D341Med (cell line): ENCODE measurements around the gene TIAM1.
"Not testable (repeated sequence)": the region's sequence is repeated elsewhere in the genome, so short reads cannot be mapped to it uniquely, and the experiment has no call there.

Experiments
- DNase-seq: peaks from one replicate; pipeline ENCODE4 v3.0.0; 2012; ENCODE audit warnings: low spot score

TIAM1 gene

DNA sequence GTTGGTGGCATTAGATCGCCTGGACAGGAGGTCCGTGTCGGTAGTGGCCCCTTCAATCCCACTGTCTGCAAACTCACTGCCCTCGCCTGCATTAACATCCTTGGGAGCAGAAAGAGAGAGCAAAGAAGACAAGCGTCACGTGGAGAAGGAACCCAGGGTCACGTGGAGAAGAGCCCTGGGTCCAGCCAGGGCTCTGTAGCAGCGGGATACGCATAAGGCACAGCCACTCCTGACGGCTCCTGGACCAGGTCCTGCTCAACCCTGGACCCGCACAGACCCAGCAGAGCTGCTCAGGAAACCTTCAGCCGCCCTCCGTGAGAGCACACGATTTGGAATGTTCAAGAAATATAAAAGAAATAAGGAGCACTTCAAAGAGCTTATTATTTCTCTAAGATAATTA lies 92.0 kb downstream of the TIAM1 start:
- DNase-seq = no peak

- no peak for DNase-seq
These were observed 92.4 kb downstream of the TIAM1 start for GRCh38 chr21:31251686-31252085.

DNA sequence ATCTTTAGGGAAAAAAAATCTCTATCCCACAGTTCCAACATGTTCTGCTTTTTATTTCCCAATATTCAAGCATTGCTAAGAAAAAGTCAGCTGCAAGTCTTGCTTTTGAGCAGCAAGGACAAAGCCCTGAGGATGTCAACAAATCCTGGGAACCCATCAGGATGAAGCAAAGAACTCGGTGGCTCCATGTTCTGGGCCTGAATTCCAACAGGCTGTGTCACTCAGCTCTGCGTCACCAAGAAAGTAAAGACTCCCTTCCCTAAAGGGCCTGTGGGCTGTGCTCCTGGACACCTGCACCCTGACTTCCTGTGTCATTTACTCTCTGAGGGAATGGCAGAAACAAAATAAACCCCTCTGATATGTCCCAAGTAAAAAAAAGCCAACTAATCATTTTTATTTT lies 95.5 kb downstream of the TIAM1 start:
- no peak for DNase-seq

GRCh38 chr21:31243611-31244010 lies 100.5 kb downstream of the TIAM1 start:
- DNase-seq = no peak

DNA sequence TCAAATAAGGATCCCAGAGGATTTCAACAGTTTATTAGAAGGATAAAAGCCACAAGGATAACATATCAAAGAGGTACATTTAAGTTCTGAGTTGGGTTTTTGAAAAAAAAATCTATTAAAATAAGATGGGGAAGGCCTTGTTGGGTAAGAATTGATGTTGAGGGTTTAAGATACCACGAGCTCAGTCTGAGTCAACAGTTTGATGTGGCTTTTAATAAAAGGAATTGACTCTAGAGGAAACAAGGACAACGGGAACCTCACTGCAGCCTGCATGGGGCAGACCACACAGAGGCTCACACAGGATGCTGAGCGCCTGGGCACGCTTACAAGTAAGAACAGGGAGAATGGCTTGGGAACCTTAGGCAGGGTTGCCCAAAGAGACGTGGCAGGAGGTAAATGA lies 107.5 kb downstream of the TIAM1 start:
- no peak for DNase-seq

- DNase-seq = no peak
These were observed 108.2 kb downstream of the TIAM1 start for GRCh38 chr21:31235671-31236450.

DNA sequence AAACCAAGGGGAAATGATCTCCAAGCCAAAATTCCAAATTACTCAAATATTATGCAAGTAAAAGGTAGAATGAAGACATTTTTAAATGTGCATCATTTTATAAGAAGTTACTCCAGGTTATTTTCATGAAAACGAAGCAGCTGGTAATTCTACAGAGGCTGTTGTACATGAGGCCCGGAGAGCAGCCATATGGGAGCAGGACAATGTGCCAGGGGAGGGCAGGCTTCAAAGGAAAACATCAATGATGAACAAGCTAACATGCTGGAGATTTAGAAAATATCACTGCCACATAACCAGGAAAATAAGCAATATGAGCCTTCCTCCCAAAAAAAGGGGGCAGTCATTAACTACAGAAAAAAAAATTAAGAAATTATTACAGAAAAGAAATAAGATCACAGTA lies 109.1 kb downstream of the TIAM1 start:
- no peak for DNase-seq

DNA sequence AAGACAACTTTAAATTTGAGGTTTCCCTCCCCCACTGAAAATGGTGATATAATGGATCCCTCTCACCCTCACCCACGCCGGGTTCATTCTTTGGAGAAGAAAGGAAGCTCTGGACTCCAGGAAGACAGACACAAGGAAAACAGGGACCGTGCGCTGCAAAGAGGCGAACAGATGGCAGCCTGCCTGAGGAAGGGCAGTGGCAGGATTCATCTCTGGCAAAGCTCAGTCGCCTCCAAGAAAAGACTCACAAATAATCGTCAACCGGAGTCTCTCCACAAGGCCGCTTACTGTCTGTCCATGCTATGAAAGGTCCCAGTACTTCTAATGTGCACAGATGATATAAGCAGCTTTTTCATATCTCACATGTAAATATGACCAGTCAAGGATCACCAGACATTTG lies 110.3 kb downstream of the TIAM1 start:
- DNase-seq = no peak

DNA sequence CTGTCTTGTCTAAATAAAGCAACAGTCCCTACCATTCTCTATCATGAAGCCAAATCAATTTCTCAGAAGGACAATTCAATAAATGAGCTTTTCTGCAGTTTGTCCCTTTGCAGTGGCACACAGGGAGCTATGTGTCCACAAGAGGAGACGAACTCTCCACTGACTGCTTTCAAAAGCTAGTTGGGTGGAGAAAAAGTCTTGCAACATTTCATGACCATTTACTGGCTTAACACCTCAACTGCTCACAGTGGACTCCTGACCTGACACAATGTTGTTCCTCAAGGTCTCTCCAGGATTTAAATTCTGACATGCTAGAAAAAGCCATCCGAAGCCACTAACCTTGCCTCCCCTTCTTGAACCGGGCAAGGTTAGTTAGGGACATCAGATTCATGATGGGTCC lies 111.7 kb downstream of the TIAM1 start:
- DNase-seq = no peak

DNA sequence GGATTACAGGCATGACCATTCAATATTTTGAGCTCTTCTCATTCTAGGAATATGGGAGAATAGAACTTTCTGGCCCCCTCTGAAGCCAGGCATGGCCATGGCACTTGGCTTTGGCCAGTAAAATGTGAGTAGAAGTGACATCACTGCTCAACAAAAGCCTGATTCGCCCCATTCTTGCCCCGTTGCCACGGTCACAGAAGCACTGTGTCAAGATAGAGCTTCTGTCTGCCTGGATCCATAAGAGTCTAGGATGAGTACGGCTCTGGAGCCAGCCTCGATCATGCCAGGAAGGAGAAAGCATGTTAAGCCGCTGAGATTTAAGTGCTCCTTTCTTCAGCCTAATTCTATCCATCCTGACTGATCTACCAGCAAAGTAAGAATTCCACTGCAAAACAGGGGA lies 113.1 kb downstream of the TIAM1 start:
- no peak for DNase-seq

DNA sequence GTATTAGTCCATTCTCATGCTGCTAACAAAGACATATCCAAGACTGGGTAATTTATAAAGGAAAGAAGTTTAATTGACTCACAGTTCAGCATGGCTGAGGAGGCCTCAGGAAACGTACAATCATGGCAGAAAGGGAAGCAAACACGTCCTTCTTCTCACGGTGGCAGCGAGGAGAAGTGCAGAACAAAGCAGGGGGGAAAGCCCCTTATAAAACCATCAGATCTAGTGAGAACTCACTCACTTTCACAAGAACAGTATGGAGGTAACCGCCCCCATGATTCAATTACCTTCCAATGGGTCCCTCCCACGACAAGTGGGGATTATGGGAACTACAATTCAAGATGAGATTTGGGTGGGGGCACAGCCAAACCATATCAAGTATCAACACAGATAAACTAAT lies 115.3 kb downstream of the TIAM1 start:
- DNase-seq = not testable (repeated sequence)

GRCh38 chr21:31225713-31226112 lies 118.3 kb downstream of the TIAM1 start:
- no peak for DNase-seq

- DNase-seq = no peak
These were observed 121.9 kb downstream of the TIAM1 start for GRCh38 chr21:31222142-31222541.

DNA sequence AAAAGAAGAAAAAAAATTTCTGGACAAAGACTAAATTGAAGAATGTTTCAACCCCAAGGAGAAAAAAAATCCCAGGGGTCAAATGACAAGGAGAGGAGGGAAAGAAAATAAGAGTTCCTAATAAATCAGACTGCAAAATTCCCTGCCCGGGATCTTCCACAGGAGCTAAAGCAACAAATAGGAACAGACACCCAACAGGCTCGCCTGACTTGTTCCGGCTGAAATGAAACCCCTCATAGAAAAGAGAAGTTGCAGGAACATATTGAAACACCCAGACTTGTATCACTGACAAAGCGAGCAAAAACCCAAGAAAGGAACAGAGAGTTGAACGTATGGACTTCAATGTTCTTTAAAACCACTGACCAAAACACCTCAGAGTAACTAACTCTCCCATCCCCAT lies 123.0 kb downstream of the TIAM1 start:
- DNase-seq = no peak

DNA sequence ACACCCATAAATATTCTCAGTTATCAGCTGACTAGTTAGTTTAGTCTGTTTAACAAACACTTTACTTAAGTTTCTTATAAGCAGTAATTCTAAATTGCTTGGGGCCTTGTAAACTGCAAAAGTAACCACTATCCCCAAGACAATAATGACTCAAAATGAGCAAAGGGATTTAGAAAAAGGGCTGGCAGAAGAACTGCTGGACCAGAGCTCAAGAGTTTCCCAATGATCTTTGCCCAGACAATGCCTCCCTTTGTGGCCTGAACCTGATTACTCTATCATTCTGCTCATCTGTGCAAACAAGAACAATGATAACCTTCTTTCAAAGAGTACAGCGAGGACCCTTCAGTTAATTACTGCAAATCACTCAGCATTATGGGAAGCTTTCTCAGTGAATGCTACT lies 123.5 kb downstream of the TIAM1 start:
- no peak for DNase-seq

- no peak for DNase-seq
These were observed 125.0 kb downstream of the TIAM1 start for GRCh38 chr21:31218830-31219608.

DNA sequence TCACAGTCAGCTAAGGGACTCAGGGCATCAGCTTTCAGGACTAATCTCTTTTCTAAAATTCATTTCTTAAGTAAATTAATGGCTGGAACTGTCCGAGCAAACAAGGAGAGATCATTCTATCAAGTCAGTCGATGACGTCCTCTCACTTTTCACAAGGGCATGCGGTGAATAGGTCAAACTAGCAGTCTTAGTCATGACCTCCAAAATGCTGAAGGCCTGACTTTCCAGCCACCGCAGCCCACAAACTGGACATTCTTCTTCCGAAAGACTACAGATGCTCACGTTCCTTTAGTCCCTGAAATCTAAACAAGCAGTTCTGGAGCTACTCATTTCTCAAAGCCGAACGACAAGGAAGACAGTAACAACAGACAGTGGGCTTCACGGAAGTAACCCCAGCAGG lies 127.9 kb downstream of the TIAM1 start:
- no peak for DNase-seq

DNA sequence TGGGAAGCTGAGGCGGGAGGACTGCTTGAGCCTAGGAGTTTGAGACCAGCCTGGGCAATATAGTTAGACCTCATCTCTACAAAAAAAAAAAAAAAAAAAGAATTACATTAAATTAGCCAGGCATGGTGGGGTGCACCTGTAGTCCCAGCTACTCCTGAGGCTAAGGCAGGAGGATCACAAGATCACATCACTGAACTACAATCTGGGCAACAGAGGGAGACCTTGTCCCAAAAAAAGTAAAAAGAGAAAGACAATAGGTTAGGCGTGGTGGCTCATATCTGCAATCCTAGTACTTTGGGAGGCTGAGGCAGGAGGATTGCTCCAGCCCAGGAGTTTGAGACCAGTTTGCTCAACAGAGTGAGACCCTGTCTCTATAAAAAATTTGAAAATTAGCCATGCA lies 130.3 kb downstream of the TIAM1 start:
- no peak for DNase-seq

GRCh38 chr21:31211836-31212235 lies 132.2 kb downstream of the TIAM1 start:
- no peak for DNase-seq

- no peak for DNase-seq
These were observed 138.6 kb downstream of the TIAM1 start for GRCh38 chr21:31205412-31205811.

- no peak for DNase-seq
These were observed 139.3 kb downstream of the TIAM1 start for GRCh38 chr21:31204801-31205200.

DNA sequence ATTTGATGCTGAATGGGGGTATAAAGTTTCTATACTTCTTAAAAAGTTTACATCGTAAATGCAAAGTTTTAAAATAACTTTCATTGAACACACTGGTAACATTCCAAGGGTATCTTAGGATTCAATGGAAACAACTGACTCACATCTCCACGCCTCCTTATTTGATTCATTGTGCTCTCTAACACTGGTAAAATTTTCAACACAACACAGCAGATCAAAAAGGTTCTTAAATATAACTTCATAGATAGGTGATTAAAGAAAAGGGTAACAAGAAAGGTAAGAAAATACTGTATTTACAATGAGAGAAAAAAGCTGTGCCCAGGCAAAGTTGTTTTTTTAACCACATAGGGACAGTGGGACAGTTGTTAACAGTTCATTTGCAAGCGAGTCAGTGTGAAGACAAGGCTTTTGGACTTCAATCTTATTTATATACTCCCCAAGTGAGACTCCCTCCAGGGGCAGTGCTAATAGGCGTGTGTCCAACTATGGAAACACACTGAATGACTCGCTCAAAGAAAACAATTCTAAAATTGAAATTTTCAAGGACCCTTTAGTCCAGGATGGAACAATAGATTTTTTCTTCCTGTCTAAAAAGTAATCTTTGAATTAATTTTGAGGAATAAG lies 140.5 kb downstream of the TIAM1 start:
- no peak for DNase-seq

DNA sequence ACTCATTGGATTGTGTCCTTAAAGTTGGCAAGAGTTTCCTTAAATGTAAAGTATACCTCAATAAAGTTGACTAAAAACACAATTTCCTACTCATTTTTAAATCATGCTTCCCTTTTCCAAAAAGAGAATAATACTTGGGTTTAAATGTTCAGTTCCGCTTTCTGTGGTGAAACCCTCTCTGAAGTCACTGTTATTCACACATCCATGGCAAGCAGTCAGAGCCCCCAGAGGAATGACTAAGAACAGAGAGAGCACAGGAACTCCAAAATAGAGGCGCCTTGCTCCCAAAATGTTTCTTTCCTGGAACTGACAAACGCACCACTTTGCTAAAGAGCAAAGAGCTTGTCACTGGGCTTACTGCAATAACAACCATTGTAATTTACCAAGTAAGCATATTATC lies 142.5 kb downstream of the TIAM1 start:
- DNase-seq = no peak
